Non-pigmented ciliary epithelial cell (primary cell): ENCODE measurements around the gene UMOD.
"Not testable (repeated sequence)": the region's sequence is repeated elsewhere in the genome, so short reads cannot be mapped to it uniquely, and the experiment has no call there.

Experiments used
- DNase-seq: peaks from one replicate; pipeline ENCODE4 v3.0.0-alpha.2; 2010; ENCODE audit warnings: low read depth

UMOD gene

DNA sequence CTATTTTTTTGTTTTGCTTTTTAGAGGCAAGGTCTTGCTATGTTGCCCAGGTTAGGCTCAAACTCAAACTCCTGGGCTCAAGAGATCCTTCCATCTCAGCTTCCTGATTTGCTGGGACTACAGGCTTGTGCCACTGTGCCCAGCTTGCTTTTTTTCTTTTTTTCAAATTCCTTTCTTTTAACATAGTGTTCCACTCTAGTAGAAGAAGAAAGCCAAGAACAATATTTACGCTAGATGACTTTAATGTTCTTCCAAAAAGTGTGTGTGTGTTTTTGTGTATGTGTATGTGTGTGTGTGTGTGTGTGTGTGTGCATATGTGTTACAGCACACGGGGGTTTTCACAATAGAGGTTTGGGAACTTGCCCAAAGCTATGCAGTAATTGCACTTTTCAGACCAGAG is 10.7 kb upstream of the UMOD start:
- DNase-seq: no peak

GRCh38 chr16:20359997-20360396 is 7.5 kb upstream of the UMOD start:
- no peak for DNase-seq

DNA sequence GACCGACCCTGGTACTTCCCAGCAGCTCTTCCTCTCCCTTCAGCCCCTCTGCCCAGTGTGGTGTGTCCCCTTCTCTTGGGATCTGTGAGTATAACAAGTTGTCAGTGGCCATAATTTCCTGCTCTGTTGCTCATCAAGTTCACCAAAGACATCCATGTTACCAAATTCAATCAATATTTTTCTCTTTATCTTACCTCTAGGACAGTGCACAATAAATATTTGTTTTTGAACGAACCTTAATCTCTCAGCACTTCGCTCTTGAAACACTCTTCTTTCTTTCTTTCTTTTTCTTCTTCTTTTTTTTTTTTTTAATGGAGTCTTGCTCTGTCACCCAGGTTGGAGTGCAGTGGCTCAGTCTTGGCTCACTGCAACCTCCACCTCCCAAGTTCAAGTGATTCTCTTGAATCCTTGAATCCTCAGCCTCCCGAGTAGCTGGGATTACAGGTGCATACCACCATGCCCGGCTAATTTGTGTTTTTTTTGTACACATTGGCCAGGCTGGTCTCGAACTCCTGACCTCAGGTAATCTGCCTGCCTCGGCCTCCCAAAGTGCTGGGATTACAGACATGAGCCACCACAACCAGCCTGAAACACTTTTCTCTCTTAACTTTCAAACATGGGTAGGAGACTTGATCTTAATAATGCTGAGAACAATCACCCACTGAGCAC is 2.7 kb upstream of the UMOD start:
- no peak for DNase-seq

DNA sequence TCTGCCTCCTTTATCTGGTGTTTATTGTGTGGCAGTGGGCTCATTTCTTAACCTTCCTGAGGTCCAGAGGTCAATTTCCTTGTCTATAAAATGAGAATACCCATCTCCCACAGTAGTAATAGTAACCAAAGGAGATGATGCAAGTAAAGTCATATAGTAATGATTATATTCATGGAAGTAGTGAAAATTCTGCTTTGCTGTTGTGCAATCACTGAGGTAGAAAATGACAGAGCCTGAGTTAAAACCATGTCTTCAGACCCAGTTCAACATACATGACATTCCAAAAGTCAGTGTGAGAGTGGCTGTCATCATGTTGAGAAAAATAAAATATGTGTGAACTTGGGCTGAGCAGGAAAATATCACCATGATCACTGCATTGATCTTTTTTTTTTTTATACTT is 864 bp upstream of the UMOD start:
- no peak for DNase-seq

DNA sequence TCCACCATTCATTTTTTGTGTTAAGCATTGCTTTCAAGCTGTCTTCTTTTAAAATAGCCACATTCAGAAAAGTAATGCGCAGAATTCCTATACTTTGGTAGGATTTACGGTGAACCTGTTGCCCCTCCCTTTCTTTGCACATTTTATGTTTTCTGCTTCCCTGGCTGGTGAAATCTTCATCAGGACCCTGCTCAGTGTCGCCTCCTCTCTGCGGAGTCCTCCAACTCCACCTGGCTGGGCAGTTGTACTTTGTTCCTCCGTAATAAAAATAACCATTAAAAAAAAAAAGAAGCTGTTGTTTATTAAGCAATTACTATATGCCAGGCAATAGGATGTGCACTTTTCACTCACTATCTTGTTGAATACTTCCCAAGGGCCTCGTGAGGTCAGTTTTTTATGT is 2.9 kb downstream of the UMOD start:
- no peak for DNase-seq

DNA sequence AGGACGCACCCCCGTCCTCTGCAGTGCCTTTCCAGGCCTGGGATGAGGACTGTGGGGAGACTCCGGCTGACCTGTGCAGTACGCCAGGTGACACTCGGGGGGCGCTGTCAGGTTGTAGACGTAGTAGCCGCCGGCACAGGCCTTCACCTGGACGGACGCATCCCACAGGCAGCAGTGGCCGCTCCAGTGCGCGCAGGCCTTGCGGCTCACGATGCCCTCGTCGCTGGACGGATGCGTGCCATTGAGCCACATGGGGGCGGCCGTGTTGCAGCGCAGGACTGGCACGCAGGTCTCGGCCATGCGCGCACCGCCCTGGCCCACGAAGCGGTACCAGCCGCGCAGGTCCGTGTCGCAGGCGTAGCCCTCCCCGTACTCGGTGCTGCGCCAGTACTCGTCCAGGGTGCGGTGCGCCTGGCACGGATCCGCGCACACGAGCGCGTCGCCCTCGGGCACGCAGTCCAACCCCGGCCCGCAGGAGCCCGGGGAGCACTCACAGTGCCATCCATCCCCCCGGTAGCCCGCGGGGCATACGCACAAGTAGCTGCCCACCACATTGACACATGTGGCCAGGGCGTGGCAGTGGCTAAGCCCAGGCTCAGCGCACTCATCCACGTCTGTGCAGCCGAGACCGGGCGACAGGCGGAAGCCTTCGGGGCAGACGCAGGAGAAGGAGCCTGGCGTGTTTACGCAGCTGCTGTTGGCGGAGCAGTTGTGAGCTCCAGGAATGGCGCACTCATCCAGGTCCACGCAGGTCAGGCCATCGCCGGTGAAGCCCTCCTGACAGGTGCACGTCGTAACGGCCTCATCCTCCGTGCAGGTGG is 3.9 kb downstream of the UMOD start:
- no peak for DNase-seq

DNA sequence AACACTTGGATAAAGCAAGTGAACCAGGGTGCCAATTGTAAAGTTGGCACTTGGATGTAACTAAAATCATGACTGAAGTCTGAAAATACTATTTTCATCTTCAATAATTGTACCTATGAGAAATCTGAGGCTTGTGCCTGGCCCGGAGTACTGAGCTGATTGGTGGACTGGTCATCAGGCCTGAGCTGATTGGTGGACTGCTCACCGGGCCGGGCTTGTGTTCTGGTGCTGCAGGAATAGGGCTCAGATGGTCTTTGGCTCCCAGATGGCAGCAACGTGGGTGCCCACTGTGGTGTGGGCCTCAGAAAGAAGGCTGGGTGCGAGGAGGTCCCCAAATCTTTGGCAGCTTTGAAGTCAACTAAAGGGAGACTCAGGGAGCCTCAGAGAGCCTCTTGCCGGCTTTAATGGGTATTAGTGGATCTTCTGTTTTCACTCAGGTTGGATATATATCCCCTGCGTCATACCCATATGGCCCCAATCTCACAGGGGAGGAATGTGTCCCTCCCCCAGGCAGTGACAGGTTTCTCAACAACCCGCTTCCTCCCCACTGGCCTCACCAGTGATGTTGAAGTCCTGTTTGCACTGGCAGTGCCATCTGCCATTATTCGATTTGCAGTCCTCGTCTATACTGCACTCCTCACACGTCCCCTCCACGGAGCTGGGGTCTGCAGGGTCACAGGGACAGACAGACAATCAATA is 4.7 kb downstream of the UMOD start:
- no peak for DNase-seq

DNA sequence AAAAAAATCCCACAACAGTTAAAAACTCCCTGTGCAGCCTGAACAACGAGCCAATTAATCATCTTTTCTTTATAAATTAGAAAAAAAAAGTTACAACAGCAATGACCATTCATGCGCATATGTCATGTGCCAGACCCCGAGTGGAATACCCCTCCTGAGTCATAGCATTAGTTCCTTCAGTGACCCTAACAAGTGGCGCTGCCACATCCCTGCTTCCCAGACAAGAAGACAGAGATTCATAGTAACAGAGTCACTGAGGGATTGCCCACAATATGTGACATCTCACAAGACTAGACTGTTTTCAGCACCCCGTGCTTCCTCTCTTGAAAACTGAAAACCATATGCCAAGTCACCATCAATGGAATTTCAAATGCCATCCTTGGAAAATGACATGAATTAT is 7.9 kb downstream of the UMOD start:
- no peak for DNase-seq

GRCh38 chr16:20339744-20340143 is 12.8 kb downstream of the UMOD start:
- no peak for DNase-seq

DNA sequence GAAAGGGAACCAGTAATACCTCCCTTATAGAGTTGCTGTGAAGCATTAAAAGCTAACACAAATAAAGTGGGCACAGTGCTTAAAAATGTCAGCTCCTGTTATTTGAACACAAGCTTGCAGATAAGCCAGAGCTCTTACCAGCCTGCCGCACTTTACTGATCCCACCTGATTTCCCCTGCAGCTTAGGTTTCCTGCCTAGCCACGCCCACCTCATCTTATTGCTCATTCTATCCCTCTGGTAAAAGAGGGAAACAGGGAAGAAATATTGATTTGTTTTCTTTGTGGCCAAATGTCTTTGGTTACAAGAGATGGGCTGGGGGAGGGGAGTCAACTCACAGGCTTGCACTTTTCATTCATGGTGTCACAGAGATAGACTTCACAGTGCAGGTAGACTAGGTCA is 15.6 kb downstream of the UMOD start:
- no peak for DNase-seq

DNA sequence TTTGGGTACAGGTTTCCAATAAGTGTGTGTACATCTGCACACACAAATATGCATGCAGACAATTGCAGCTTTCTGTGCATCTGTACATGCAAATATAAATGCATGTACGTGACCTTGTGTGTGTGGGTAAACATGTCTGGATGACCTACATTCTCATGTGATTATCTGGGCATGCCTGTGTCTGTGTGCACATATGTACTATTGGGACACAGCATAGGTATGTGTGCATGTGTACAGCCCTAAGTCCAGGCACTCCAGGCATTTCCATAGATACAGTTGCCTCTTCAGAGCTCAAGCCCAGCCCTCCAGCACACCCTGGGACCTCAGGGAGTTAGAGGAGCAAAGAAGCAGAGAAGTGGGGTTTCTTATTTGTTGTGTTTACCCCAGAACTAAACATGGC is 18.1 kb downstream of the UMOD start:
- DNase-seq: no peak

DNA sequence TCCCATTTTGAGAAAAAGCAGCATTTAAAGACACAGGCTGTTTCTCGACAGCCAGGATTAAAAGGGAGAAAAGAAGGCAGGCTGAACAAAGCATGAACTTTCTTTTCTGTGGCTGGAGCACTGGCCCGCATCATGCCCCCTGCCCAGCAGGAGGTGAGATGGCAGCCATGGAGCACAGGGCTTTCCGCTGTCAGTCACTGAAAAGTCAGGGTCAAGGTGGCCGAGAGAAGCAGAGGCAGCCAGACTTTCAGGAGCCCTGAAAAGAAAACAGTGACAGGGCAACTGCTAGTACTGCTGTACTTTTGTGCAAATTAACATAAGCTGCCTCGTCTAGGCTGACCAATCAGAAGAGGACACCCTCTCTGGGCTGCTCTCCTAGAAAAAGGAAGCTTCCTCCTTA is 19.4 kb downstream of the UMOD start:
- no peak for DNase-seq

GRCh38 chr16:20332411-20332810 is 20.1 kb downstream of the UMOD start:
- DNase-seq: no peak

- no peak for DNase-seq
These were observed 20.9 kb downstream of the UMOD start for GRCh38 chr16:20331635-20332034.

DNA sequence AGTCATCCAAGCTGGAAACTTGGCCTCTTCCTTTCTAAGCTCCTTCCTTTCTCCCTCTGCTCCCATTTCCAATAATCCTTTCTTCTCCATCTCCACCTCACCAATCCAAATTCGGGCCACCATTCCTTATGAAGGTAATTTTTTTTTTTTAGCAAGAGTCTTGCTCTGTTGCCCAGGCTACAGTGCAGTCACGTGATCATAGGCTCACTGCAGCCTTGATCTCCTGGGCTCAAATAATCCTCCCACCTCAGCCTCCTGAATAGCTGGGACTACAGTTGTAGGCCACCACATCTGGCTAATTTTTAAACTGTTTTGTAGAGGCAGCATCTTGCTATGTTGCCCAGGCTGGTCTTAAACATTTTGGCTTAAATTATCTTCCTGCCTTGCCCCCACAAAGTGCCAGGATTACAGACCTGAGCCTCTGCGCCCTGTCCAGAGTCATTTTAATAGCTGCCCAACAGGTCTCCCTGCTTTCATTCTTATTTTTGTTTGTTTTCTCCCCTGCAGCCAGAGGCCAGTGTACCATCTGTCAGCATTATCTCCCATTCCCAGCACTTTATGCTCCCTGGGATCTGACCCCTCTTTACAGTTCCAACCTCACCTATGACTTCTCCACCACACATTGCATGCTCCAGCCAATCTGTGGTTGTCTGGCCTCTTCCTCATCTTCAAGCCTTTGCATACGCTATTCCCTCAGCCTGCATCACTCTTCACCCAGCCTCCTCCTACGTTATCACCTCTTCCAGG is 22.9 kb downstream of the UMOD start:
- DNase-seq: no peak

DNA sequence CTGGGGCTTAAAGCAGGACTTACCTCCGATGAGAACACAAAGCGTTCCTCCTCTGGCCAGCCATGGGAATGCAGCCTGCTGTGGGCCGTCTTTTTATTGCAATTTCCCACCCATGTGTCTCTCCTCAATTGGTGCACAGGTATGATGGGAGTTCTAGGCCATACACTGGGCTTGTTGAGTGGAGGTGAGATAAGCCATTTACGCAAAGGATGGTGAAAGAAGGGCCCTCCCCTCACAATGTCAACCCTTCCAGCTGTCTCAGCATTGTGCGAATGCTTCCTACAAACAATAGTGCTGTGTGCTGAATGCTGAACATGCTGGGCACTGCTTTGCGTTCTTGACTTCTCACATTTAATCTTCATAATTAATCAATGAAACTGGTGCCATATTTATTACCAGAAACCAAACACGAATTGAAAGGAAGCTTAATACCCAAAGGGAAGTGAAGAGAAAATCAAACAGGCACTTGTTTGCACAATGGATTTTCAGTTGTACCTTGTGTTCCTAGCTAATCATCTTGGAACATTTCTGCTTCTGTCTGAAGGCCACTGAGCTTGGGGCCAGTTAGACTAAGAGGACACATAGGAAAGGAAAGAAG is 25.0 kb downstream of the UMOD start, which contains the start of gene GP2:
GP2 (minus strand) TSS at position 70 of the 598 bp plus-strand sequence. CDS start 1,082 bp downstream, outside the sequence.
- DNase-seq: no peak

- DNase-seq: no peak
These were observed 26.2 kb downstream of the UMOD start for GRCh38 chr16:20326321-20326720.

DNA sequence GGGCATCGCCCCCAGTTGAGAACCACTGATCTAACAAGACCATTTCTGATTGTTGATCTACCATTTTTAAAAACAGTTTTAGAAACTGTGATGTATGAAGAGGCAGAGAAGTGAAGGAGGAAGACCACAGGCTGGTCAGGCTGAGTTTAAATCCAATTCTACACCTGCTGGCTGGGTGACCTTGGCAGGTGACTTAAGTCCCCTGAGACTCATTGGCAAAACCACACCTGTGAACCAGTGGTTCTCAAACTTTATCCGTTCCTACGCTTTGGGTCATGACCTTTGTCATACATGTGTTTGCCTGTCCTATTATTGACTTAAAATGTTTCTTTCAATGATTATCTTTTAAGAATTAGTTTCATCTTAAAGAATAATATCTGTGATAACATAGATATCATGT is 27.5 kb downstream of the UMOD start:
- DNase-seq: no peak

- DNase-seq: no peak
These were observed 28.9 kb downstream of the UMOD start for GRCh38 chr16:20323591-20324117.

DNA sequence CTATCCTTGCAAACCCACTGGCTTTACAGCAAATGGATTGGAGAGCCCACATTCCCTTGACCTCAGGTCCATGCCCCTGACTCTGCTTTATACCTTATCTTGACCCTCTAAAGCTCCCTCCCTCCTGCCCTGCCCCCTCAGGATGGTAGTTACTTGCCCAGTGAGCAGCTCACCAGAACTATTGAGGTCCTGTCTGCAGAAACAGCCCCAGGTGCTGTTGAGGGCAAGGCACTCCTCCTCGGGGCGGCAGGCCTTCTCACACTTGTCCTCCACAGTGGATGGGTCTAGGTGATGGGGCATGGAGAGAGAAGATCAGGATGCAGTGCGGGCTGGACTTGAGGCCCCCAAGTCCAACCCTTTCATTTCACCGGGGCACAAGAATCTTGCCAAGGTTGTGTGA is 29.8 kb downstream of the UMOD start:
- no peak for DNase-seq

DNA sequence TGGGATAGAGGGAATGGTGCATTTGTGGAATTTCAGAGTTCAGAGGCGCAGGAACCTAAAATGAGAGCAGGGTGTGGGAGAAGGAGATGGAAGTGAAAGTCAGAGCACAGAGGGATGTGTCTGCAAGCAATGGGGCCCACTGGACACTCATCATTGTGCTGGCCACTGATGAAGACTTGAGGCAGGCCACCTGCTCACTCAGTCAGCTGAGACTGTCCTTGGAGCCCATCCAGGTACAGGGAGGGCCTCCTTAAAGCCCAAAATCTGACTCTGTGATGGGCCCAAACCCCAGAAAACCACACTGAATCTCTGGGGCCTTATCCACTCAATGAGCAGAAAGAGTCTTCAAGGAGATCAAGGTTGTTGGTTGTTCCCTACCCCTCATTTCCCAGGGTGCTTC is 30.8 kb downstream of the UMOD start:
- no peak for DNase-seq

- DNase-seq: not testable (repeated sequence)
These were observed 31.5 kb downstream of the UMOD start for GRCh38 chr16:20321051-20321450.
